ENCODE results near the gene DNAH1.
"Not testable (repeated sequence)": the region's sequence is repeated elsewhere in the genome, so short reads cannot be mapped to it uniquely, and the experiment has no call there.

The DNAH1 gene

GRCh38 chr3:52313774-52314188, 2.3 kb upstream of the DNAH1 start:
- DNase-seq = peak; percentile 10 to 63

DNA sequence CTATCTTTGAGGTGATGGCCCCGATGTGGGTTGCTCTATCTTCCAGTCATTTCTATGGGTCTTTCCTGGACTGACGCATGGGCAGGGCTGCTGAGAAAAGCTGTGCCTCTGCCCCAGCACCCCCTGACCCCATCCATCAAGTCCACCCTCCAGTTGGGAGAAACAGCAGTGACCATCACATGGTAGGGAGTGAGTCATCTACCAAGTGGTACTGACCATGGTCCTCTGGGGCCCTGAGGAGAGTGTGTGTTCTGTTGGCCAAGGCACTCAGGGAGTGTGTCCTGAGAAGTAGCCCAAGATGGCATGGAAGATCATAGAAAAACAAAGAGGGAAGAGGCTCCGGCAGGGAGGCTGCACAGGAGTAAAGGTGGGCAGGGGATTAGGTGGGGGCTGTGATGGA, 1.6 kb upstream of the DNAH1 start:
- no peak for DNase-seq

- no peak for DNase-seq
Observed at GRCh38 chr3:52315006-52315405, 1.1 kb upstream of the DNAH1 start.

DNA sequence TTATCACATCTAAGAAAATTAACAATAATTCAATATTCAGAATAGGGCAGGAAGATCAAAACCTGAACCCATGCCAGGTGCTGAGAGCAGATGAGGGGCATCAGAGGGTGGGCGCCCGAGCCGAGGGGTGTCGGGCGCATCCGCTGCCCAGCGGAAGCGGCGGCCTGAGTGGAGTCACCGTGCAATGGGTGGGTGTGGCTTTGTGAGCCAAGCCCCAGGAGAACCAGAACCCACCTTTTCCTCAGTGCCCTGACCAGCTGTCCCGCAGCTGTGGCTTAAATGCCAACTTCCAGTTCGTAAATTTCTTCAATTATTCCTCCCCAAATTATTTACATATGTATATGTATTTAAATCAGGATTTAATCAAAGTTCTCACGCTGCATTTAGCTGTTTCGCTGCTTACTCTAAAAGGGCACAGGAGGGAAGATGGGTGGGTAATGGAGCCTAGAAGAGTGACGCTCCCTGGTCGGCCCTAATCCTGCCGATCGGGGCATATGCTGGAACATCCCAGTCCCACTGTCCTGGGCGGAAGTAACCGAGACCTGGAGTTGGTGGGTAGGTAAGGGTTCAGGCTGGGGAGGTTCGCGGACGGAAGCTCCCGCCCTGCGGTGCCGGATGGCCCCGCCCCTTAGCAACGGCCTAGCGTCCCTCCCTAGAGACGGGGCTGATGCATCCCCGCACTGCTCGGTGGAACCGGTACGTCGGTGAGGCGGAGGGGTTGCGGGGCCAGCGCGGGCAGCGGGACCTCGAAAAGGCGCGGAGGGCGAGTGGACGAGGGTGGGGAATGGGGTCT, 1.3 kb downstream of the DNAH1 start:
- peak; percentile 68 to 75 for DNase-seq

DNA sequence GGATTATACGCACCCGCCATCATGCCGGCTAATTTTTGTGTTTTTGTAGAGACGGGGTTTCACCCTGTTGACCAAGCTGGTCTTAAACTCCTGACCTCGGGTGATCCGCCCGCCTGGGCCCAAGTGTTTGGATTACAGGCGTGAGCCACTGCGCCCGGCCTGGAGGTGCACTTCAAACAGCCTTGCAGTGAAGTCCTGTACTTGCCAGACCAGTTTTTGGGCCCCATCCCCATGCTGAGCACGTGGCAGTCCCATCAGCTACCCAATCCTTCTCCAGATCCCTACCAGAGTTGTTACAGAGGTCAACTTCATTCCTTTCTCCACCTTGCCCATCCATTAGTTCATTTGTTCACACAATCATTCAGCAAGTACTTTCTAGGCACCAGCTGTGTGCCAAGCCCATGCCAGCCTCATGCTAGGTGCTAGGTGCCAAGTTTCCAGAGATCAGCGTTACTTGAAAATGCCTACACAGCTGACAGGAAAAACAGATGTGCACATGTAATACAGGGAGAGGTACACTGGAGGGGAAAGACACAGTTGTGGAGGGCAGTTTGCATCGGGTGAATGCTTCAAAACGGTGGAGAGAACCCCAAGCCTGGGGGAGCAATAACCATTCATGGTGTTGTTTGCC, 2.2 kb downstream of the DNAH1 start:
- DNase-seq = no peak

DNA sequence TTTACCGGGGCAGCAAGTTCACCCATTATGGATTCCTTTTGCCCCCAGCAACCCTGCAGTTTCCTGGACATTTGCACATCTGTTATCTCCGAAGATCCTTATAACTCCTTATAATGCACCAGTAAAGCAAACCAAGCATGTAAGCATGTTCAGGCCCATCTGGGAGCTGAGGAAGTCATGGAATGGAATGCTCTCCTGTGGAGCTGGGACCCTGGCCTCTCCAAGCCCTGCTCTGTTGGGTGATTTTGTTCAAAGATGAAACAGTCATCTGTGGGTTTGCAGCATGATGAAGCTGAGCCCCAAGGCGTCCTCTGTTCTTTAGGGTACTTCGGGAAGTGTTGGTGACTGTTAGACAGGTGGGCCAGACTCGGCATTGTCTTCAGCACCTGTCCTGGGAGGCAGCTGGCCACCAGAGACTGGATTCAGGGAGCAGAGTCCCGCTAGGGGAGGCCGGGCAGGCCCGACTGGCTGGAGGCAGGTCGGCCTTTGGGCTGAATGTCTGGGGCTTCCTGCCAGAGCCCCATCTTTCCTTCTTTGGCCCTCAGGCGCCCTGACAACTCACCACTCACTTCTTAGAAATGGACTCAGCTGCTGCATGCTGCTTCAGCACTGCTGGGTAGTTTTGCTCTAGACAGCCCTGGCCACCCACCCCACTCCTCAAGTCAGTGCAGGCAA, 3.9 kb downstream of the DNAH1 start:
- no peak for DNase-seq

- no peak for DNase-seq
Observed at GRCh38 chr3:52321481-52321880, 5.4 kb downstream of the DNAH1 start.

DNA sequence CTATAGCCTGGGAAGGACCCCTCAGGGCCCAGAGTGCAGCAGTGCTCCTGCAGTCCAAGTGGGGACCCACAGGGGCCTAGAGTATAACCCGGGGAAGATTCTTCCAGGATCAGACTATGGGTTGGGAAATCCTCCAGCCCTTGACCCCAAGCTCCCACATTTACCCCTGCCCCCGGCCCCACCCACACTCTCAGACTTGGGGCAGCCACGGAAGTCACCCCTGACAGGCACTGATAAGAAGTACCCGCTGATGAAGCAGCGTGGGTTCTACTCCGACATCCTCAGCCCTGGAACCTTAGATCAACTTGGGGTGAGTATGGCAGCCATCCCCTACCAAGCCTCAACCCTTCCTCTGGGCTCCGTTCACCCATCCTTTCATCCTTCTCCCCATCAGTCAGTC, 6.3 kb downstream of the DNAH1 start:
- no peak for DNase-seq

DNA sequence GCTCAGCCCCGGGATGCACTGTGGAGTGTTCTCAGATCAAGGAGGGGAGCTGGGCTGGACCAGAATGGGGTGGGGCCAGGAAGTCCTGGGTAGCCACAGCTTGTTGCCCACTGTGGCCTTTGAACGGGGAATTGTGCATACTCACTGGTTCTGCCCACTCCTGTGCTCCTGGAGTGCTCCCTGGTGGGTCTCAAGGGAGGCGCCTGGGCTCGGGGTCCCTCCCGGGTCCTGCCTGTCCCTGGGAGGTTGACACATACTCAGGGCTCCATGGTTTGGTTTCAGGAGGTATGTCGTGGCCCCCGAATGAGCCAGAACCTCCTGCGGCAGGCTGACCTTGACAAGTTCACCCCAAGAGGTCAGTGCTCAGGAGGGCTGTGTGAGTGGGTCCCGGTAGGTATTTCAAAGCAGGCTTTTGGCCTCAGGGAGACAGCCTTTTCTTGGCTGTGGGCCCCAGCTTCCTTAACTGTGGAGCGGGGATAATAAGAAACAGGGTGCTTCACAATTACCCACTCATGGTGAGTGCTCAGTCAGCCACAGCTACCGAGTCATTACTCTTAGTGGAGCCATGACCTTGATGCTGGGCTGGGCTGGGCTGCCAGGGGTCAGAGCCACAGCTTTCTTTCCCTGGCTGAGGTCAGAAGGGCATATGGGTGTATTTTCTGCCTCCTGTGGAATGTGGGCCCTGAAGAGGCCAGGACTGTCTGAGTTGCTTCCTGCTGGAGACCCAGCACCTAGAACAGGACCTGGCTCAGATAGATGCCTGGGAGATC, 7.6 kb downstream of the DNAH1 start:
- DNase-seq = no peak

- no peak for DNase-seq
Observed at GRCh38 chr3:52324676-52325075, 8.6 kb downstream of the DNAH1 start.

DNA sequence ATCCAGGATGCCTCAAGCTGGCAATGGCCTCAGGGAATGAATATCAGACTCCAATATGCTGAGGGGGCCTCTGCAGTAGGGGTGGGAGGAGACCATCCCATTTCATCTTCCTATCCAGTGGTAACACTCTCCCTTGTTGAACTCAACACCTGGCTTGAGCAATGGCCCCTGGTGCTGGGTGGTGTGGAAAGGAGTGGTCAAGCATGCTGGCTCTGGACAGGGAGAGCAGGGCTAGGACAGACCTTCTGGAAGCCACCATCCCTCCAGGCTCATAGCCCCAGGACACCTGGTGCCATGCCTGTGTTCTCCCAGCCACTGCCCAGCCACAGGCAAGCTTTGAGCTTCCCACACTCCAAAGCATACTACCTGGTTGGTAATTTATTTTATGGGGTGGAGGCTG, 9.6 kb downstream of the DNAH1 start:
- no peak for DNase-seq

- no peak for DNase-seq
Observed at GRCh38 chr3:52326976-52327375, 10.9 kb downstream of the DNAH1 start.

DNA sequence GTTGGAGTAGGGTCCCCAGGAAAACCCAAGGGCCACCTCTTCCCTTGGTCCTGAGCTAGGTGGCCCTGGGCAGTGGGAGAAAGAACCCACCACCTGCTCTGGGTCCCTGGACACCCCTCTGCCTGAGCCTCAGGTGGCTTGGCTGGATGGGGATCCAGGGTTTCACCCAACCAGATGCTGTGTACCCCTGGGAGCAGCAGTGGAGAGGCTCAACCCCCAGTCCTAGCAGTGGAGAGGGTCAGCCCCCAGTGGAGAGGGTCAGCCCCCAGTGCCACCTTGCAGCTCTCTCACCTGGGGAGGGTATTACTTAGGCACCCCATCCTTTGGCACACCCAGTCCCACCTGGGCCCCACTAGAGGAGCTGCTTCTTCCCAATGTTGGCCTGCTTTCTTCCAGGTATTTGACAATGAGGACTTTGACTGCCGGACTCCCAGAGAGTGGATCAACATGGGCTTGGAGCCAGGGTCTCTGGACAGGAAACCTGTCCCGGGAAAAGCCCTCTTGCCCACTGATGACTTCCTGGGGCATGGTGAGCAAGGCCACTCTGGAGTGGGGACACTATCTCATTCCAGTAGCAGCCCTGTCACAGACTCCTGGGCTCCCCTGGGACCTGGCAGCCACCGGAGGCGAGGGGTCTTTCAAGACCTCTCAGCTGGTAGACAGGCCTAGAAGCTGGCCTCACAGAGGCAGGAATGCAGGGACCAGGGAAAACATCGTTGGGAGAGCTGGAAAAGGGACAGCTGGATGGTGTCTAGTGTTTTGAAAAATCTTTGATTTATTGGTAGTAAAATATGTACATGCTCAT, 11.6 kb downstream of the DNAH1 start:
- no peak for DNase-seq

DNA sequence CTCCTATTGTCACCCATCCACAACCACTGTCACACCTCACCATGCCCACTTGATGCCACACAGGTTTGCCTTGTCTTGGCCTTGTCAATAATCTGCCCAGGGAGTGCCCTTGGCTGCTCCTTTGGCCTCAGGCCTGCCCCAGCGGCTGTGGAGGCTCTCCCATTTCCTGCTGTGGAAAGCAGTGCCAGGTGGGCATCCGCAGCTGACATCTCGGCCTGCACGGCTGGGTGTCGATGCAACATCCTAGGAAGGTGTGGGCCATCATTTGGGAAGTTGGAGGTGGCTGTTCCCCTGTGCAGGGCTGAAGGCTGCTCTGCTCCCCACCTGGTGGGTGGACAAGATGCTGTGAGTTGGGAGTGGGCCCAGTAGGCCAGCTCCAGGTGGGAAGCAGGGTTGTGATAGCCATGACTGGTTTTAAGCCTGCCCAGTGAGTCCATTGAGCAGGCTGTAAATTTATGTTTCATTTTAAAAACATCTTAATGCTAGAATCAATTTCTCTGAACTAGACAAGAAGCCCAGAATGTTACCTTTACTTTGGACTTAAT, 12.5 kb downstream of the DNAH1 start:
- DNase-seq = no peak

GRCh38 chr3:52330194-52330805, 14.2 kb downstream of the DNAH1 start:
- DNase-seq = no peak

DNA sequence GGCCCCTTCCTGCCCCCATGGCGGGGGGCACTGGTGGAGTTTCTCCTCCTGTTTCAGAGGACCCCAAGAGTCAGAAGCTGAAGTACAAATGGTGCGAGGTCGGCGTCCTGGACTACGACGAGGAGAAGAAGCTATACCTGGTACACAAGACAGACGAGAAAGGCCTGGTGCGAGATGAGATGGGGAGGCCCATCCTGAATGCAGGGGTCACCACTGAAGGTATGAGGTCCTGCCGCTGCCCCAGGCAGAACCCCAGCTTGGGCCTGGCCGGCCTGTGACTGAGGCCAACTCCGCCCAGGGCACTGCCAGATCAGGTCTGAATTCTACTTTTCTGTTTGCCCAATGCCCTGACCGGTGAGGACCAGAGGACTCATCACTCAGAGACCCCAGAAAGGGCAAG, 15.0 kb downstream of the DNAH1 start:
- no peak for DNase-seq

- DNase-seq = no peak
Observed at GRCh38 chr3:52331906-52332305, 15.8 kb downstream of the DNAH1 start.

DNA sequence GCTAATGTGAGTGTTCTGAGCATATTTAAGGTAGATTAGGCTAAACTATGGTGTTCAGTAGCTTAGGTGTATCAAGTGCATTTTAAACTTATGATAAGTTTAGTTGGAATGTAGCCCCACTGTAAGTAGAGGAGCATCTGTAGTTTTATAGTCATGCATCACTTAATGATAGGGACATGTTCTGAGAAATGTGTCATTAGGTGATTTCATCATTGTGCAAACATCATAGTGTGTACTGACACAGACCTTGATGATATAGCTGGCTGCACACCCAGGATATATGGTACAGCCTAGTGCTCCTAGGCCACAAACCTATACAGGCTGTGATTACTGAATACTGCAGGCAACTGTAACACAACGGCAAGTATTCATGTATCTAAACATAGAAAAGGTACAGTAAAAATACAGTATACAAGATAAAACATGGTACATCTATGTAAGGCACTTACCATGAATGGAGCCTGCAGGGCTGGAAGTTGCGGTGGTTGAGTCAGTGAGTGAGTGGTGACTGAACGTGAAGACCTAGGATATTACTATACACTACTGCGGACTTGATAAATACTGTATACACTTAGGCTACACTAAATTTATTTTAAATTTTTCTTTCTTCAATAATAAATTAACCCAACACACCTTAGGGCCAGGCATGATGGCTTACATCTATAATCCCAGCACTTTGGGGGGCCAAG, 17.9 kb downstream of the DNAH1 start:
- DNase-seq = no peak

DNA sequence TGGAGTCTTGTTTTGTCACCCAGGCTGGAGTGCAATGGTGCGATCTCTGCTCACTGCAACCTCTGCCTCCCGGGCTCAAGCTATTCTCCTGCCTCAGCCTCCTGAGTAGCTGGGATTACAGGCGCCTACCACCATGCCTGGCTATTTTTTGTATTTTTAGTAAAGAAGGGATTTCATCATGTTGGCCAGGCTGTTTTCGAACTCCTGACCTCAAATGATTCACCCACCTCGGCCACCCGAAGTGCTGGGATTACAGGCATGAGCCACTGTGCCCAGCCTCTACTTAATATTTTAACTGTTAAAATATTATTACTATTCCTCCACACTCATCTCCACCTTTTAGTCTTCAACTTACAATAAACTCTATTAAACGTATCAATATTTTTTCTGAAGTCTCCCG, 22.0 kb downstream of the DNAH1 start:
- not testable (repeated sequence) for DNase-seq

- peak; percentile 56 to 87 for DNase-seq
Observed at GRCh38 chr3:52339612-52340011, 23.5 kb downstream of the DNAH1 start.

GRCh38 chr3:52341123-52341522, 25.0 kb downstream of the DNAH1 start:
- no peak for DNase-seq

Data from CD4-positive, alpha-beta T cell treated with Interferon alpha-2 for 1 hour (primary cell).